GM18507 (cell line): ENCODE results near the gene PCNX1.
"Not testable (repeated sequence)": the region's sequence is repeated elsewhere in the genome, so short reads cannot be mapped to it uniquely, and the experiment has no call there.

Experiments
- DNase-seq: peaks from one replicate; pipeline ENCODE4 v3.0.0; 2011; ENCODE audit warnings: low read depth; ENCODE audit not compliant: insufficient read length; ENCODE audit errors: extremely low spot score
- FAIRE-seq: peaks from 2 replicates; lab custom pipeline; 2011; peaks lifted over from hg19 to GRCh38; lab: Jason Lieb, UNC

PCNX1 gene

DNA sequence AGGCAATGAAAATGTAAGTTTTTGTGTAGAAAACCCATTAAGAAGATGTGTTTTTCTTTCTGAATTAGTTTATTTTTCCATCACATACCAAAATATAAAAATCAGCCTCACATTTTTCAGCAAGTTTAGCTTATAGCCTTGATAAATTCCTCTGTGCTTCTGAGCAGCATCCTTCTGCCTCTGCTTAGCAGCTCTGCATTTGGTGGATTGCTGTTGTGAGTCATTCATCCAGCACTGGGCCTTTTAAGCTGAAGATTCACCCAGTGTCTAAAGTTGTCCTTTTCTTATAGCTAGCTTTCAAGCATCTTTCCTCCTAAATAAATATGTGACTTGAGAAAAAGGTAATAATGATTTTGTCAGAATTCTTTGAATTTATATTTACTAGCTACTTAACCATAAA, 206.1 kb downstream of the PCNX1 start:
- no peak for FAIRE-seq
- DNase-seq: no peak

DNA sequence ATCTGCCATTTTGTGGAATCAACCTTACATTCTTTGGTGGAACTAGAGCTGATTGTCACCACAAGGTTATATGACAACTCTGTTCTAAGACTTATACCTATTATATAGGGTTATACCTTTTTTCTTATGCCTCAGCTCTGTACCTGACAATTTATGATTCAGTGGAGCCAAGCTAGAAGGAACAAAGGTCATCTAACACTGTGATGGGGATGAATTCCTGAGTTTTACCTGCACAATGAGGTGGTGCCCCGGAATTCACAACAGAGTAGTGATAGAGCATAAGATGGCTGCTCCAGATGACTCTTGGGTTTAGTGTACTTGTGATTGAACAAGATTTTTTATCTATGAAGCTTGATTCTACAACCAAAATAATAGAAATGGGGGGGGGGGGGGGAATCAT, 207.3 kb downstream of the PCNX1 start:
- no peak for DNase-seq
- FAIRE-seq: no peak

DNA sequence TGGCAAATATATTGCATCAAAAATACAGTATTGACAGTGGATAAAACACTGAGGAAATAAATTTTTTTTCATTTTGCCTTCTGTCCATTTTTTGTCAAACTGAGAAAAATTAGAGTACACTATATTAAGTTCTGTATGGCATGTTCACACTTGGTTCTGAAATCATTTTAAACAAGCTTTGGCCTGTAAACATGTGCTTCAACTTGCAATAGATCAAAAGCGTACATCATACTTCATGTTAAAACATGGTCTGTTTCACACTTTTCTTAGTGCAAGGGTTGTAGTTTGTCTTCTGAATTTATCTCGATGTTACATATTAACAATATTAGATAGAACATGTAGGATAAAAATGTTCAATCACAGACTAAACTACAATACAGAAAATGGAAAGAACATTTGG, 208.0 kb downstream of the PCNX1 start:
- DNase-seq: no peak
- FAIRE-seq: no peak

DNA sequence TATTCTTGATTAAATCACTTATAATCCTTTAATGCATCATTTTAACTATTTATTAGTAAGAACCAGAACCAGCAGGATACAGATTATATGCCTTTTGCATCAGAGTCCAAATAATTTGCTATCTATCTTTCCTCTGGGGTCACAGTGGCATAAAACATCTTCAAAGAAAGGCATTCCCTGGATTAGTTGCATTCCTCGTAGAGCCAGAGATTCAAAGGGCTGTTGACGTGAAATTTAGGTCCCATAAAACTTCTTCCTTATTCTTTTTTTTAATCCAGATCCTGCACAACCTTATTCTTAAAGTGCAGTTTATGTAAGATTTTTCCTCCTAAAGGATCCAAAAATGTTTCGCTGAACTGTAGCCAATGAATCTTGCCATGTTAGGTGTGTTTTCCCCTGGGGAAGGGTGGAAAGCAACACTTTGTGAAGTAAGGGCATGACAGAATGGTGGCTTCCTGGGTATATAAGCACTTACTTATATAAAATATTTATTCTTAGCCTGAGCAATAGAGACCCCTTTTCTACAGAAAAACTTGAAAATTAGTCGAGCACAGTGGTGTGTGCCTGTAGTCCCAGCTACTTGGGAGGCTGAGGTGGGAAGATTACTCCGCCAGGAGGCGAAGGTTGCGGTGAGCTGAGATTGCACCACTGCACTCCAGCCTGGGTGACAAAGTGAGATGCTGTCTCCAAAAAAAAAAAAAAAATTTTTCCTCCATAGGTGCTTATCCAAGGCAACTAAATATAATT, 208.7 kb downstream of the PCNX1 start:
- no peak for DNase-seq
- no peak for FAIRE-seq

DNA sequence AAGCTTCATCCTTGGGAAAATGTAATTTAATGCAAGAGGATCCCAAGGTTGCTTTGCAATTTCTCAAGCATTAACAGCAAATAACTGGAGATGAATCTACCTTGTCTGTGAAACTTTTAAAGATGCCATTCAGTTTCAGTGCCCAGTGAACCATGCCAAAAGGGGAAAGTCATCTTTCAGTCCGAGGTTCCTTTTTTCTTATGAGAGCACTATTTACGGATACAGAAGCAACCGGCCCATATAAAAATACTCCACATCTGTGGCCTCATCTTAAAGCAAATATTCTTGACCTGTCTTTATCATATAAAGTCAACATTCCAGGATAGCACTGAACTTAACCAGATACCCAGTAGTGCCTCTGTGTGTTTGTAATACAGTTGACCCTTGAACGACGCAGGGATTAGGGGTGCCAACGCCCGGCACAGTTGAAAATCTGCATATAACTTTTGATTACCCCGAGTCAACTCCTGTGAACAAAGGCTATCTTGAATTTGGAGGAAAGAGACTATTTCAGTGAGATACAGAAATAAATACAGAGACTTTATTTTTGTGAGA, 209.4 kb downstream of the PCNX1 start:
- peak; percentile 85 for FAIRE-seq
- DNase-seq: peak; percentile 20

DNA sequence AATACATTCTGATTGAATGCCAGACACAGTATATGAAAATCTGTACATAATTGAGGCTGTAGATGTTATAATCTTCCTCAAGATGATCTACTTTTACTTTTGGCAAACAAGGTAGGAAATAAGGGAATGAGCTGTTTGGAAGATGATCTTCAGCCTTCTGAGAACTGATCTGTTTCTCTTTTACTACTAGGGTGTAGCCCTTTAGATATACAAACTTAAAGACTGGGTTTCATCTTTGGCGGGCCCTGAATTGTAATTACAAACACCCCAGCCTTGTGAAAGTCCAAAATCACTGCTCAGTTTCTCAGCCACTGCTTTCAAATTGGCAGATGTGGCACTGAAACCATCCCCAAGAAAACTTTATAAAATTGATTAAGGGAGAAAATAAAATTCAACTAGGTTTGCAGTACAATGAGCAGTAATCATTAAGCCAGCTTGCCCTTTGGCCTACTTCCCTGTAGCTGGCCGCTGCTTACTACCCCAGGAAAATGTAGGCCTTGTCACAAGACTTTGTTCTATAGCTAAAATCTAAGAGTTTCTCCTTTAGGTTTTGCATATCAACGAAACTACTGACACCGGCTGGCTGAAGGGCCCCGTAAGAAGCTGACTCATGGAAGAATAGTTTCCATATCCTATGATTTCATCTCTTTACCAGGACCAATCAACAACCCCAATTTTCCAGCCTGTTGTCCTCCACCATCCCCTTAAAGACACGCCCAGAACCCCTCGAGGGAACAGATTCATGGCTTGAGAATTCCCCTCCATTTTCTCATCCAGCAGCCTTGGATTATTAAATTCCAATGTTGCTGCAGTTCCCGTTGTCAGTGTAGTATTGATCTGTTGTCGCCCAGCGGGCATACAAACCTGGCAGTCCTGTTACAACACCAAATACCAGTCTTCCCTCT, 210.8 kb downstream of the PCNX1 start:
- DNase-seq (no peak), FAIRE-seq (no peak)

DNA sequence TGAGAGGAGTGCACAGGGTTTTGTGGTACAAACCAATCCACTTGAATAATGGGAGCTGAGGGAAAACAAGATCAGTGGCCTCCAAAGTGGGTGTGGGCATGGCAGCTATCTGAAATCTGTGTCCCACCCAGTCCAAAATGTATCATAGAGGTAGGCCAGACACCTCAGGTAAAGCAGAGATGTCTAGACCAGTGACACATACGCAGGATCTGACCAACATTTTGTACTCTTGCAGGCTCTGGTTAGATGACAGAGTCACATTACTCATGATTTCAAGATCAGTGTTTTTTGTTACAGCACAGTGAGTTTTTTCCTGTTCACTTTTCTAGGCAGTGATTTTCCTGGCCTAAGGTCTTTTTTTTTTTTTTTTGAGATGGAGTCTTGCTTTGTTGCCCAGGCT, 211.8 kb downstream of the PCNX1 start:
- DNase-seq (no peak), FAIRE-seq (no peak)

DNA sequence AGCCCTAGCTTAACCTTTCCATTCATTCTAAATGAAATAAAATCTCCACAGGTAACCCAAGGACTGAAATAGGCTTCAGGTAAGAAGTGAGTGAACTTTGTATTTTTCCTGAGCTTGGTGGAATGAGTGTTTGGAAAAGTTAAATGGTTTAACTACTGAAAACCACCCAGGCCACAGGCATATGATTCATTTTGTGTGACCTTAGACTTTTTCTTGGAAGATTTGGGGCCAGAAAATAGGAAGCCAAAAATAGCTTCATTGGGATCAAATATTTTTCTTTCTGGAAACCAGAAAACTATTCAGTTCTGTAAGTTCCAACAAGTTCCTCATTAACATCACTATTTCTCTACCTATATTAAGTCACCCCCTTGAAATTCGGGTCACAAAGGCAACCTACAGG, 212.6 kb downstream of the PCNX1 start:
- FAIRE-seq: no peak

DNA sequence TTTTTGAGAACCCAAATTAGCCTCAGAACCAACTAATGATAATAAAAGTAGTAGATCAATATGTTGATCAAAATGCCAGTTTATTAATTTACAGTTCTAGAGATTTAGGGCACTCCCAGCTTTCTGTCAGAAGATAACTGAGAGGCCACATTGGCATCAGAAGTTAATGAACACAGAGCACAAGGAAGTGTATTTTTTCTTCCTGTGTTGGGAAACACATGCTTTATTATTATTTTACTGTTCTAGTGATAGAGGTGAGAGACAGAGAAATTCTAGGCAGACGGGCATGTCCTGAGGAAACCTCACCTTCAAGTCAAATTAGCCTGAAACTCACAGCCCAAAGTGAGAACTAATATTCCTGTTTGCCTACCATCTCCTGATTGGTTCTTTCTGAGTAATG, 213.7 kb downstream of the PCNX1 start:
- DNase-seq (no peak), FAIRE-seq (no peak)

More for the DNA sequence above, 212.6 kb downstream of the PCNX1 start:
- no peak for DNase-seq

DNA sequence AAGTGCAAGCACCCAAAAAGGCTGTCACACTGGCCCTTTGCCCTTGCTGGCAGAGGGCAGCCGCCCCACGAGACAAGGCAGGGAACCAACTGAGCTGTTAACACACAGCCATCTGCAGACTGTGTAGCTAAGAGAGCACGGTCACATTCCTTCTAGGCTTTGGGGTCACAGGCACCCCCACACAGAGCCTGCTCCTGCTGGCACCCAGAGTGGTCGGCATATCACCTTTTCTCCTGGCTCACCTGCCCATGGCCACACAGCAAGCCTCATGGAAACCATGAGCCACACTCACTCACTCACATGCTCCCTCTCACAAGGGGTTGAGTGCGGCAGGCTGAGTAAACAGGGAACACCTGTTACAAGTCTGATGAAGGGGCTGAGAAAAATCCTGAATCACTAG, 214.5 kb downstream of the PCNX1 start:
- FAIRE-seq (no peak), DNase-seq (no peak)

DNA sequence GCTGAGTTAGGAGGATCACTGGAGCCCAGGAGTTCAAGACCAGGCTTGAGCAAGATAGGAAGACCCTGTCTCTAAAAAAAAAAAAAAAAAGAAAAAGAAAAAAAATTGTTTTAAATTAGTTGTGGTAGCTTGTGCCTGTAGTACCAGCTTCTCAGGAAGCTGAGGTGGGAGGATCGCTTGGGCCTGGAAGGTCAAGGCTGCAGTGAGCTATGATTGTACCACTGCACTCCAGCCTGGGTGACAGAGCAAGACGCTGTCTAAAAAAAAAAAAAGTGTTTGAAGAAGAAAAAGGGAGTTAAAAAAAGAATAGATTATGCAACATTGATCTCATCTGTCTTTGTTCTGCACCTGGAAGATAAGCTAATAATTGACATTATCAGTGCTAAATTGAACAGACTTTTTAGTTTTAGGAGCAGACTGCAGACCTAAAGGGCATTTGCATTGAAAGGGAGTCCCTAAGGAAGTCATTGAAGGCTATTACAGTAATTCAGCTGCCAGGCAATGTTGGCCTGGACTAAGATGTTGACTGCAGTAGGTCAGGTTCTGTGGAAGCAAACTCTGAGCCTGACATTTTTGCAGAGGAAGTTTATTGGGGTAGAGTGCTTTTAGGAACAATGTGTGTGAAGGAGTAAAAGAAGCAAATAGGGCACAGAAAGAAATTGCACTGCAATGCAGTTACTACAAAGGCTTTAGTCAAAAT, 215.8 kb downstream of the PCNX1 start:
- no peak for FAIRE-seq
- DNase-seq: no peak

DNA sequence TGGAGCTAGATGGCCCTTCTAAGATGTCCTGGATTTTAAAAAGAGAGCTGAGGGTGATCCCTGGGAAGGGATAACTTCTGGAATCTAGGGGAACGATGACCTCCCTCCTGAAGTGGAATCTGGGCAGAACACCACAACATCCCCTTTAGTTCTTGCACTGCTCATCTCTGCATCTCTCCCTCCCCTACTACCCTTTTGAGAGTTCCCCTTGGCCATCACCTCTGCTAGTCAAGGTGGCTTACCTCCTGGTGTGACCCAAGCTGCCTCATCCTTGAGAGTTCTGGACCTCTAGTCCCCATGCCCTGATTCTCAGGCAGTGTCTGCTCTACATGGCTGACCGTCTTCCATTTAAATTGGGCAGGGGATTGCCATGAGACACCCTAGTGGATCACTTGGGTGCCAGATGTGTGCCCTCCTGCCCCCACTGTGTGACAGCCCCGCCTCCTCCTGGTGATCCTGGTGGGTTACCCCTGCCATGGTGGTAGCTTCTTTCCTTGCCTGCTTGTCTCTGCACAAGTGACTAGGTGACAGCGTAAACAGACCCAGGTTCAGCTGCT, 216.4 kb downstream of the PCNX1 start:
- DNase-seq: no peak
- FAIRE-seq: no peak

DNA sequence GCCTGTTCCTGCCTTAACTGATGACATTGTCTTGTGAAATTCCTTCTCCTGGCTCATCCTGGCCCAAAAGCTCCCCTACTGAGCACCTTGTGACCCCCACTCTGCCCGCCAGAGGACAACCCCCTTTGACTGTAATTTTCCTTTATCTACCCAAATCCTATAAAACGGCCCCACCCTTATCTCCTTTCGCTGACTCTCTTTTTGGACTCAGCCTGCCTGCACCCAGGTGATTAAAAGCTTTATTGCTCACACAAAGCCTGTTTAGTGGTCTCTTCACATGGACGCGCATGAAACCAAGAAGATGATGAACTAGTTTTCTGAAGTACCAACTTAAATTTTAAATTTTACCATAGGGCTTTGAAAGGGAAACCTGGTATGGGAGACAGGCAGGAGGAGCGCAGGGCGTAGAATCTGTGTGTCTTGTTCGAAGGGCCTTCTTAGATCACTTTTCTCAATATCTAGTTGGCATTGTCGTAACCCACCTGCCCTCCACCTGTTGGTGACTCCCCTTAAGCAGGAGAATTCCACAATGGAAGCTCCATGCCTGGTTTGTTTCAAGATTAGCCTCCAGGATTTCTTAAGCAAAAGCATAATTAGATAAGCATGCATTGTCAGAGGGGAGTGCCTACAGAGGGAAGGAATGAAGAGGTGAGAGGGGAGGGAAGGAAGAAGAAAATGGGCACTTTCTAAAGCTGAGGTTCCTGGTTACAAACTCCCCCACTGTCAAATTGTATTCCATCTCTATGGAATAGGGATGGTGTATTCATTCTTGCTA, 222.6 kb downstream of the PCNX1 start:
- not testable (repeated sequence) for DNase-seq, FAIRE-seq

DNA sequence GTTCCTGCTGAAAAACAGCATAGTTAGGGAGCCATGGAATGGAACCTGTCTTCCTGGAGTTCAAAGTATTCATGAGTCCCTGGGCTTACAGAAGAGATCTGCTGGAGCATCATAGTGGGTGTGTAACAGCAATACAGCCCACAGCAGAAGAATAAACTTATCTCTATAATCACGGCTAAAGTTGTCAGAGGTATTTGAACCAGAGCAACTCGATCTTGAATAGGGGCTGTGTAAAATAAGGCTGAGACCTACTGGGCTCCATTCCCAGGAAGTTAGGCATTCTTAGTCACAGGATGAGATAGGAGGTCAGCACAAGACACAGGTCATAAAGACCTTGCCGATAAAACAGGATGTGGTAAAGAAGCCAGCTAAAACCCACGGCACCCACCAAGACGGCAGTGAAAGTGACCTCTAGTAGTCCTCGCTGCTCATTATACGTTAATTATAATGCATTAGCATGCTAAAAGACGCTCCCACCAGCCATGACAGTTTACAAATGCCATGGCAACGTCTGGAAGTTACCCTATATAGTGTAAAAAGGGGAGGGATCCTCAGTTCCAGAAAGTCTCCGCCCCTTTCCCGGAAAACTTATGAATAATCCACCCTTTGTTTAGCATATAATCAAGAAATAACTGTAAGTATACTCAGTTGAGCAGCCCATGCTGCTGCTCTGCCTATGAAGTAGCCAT, 223.4 kb downstream of the PCNX1 start:
- DNase-seq: no peak

DNA sequence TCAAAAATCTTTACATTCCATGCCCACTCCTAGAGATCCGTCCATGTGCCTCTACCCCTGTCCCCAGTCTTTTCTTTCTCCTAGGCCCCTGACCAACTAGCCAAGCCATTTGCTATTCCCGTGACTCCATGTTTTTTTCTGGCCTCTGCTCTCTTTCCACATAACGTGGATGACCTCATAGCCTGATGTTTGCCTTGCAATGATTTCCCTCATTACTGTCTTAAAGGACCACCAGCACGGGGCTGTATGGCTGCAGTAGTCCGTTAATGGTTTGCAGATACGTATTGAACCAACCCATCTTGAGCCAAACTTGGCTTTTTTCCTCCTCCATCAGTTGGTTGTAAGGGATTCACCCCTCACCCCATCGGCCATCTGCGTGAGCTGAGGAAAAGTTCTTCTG, 226.0 kb downstream of the PCNX1 start:
- FAIRE-seq: no peak

More for the DNA sequence above, 223.4 kb downstream of the PCNX1 start:
- peak; percentile 12 for FAIRE-seq

DNA sequence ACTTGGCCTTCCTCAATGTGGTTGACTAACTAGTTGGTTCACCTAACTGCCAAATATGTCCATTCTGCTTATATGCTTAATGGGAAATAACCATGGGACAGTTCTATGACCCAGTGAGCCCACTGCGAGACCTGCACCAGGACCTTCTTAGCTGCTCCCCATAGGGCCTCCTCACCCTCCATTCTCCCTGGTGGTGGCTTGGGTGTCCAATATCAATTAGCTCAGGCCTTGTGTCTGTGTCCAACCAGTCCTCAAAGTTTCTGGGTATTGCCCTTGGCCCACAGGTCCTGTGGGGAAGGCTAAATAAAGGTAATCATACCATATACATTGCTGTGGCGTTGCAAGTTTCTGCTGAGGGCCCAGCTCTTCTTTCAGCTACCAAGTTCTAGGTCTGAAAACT, 228.2 kb downstream of the PCNX1 start:
- no peak for DNase-seq

More for the DNA sequence above, 226.0 kb downstream of the PCNX1 start:
- no peak for DNase-seq

DNA sequence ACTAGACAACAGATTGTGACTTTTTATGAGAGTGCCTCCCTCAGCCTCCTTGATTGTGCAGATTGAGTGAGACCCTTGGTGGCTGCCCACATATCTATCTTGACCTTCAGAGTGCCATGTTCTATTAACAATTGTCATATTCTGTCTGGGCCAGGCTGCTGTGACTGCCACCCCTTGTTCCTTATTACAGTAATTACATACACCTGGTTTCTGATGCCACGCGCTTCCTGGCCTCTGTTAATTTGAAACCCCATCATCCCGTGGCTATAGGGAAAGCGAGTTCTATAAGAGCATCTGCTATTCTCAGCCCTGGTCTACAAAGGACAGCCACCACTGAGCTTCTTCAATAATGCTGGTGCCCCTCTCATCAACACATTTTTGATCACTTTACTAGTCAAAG, 228.7 kb downstream of the PCNX1 start:
- FAIRE-seq: no peak

More for the DNA sequence above, 228.2 kb downstream of the PCNX1 start:
- no peak for FAIRE-seq

DNA sequence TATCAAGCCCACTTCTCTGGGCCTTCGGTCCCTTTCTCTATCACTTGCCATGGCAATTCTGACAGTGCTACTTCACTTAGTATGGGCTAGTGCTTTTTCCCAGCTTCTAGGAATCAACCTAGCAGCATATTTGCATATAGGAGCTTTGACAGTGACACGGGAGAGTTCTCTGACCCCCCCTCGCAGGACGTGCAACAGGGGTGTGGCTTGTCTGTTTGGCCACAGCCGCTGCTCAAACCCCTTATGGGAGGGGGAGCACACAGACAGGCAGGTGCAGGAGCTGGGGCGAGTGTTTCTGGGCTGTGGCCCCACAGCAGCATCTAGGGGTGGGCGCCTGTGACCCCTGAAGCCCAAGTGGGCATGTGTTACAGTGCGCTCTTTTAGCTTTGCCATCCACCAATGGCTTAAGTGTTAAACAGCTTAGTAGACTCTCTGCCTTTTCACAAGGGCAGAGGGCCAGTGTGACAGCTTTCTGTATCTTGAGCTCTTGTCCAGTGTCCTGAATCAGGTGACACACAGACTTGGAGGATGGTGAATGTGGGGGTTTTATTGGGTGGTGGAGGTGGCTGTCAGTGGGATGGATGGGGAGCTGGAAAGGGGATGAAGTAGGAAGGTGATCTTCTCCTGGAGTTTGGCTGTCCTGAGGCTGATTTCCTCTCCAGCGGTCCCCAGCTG, 229.3 kb downstream of the PCNX1 start:
- no peak for FAIRE-seq
- no peak for DNase-seq

More for the DNA sequence above, 228.7 kb downstream of the PCNX1 start:
- no peak for DNase-seq
